IMR-90 (cell line): ENCODE data around the gene IQSEC1. TPM values are rescaled to one million over a fixed set of nuclear protein-coding genes. Genes with fewer than 3 reads are reported as not detected.

Source experiments
- ATAC-seq: fragments of 200-7000 bp; cut with Tn5 transposase; 2 replicates; pipeline ENCODE4 v1.9.1; 2020; ENCODE audit warnings: low read depth, mild to moderate bottlenecking, moderate library complexity
- BruUV-seq: library from RNA; stranded (reverse); fragments of 400-500 nt; replicated peaks from 2 replicates; lab custom pipeline; 2021; lab: Mats Ljungman, UMichigan
- CTCF ChIA-PET: fragments of 300-600 bp; formaldehyde crosslinking; extraction: SDS; loops from one replicate; lab custom pipeline; 2021; ENCODE audit warnings: antibody characterized with exemption; lab: Yijun Ruan, JAX
- POLR2A ChIA-PET: fragments of 300-600 bp; sonication (Branson Sonifier 250); formaldehyde crosslinking; loops from one replicate; lab custom pipeline; 2022; ENCODE audit warnings: antibody characterized with exemption; ENCODE audit not compliant: unreplicated experiment; lab: Charles Lee
- DNase-seq: peaks from one replicate; pipeline ENCODE4 v3.0.0; 2013
- H2AFZ ChIP-seq: replicated peaks from 2 replicates; pipeline ENCODE3; 2013; ENCODE audit warnings: low read length, mild to moderate bottlenecking; ENCODE audit not compliant: poor library complexity
- H2AK5ac ChIP-seq: 2 replicates; pipeline ENCODE4 v1.6.1; 2013; ENCODE audit warnings: low read depth, low read length, inconsistent platforms
- H2AK9ac ChIP-seq: replicated peaks from 2 replicates; pipeline ENCODE3; 2013; ENCODE audit warnings: mild to moderate bottlenecking, low read depth, low read length, moderate library complexity; ENCODE audit not compliant: poor library complexity
- H2BK120ac ChIP-seq: 2 replicates; pipeline ENCODE4 v1.6.1; 2013; ENCODE audit warnings: low read depth, low read length, inconsistent platforms
- H2BK15ac ChIP-seq: 3 replicates; pipeline ENCODE4 v1.6.1; 2013; ENCODE audit warnings: low read depth, low read length, inconsistent platforms
- H2BK20ac ChIP-seq: 2 replicates; pipeline ENCODE4 v1.6.1; 2013; ENCODE audit warnings: low read depth, mild to moderate bottlenecking, inconsistent platforms, low read length, moderate library complexity
- H2BK5ac ChIP-seq: 2 replicates; pipeline ENCODE4 v1.6.1; 2013; ENCODE audit warnings: mild to moderate bottlenecking, low read depth, low read length, inconsistent platforms; ENCODE audit not compliant: poor library complexity, severe bottlenecking
- H3K14ac ChIP-seq: replicated peaks from 2 replicates; pipeline ENCODE4 v1.6.1; 2013; ENCODE audit warnings: low read depth, low read length, inconsistent platforms
- H3K18ac ChIP-seq: 2 replicates; pipeline ENCODE4 v1.6.1; 2013; ENCODE audit warnings: low read depth, low read length, control low read depth
- H3K23ac ChIP-seq: 2 replicates; pipeline ENCODE4 v1.6.1; 2013; ENCODE audit warnings: low read depth, low read length, inconsistent platforms
- H3K27ac ChIP-seq: 2 replicates; pipeline ENCODE4 v1.5.1; 2013; ENCODE audit warnings: mild to moderate bottlenecking, control low read depth, low read length; ENCODE audit not compliant: insufficient read depth
- H3K27me3 ChIP-seq: 2 replicates; pipeline ENCODE4 v1.6.1; 2013; ENCODE audit warnings: low read length; ENCODE audit not compliant: control insufficient read depth, insufficient read depth
- H3K36me3 ChIP-seq: 2 replicates; pipeline ENCODE4 v1.6.1; 2013; ENCODE audit warnings: low read length, mixed read lengths; ENCODE audit not compliant: control insufficient read depth, insufficient read depth
- H3K4ac ChIP-seq: 2 replicates; pipeline ENCODE4 v1.6.1; 2013; ENCODE audit warnings: low read depth, low read length, inconsistent platforms
- H3K4me1 ChIP-seq: 2 replicates; pipeline ENCODE4 v1.6.1; 2013; ENCODE audit warnings: low read length, mixed read lengths; ENCODE audit not compliant: control insufficient read depth, insufficient read depth
- H3K4me2 ChIP-seq: 2 replicates; pipeline ENCODE4 v1.6.1; 2013; ENCODE audit warnings: low read depth, mild to moderate bottlenecking, control low read depth, low read length, moderate library complexity
- H3K4me3 ChIP-seq: 2 replicates; pipeline ENCODE4 v1.5.1; 2013; ENCODE audit warnings: low read depth, mild to moderate bottlenecking, control low read depth, low read length, moderate library complexity; ENCODE audit not compliant: insufficient read depth
- H3K56ac ChIP-seq: 2 replicates; pipeline ENCODE4 v1.6.1; 2013; ENCODE audit warnings: low read length, inconsistent platforms; ENCODE audit not compliant: insufficient read depth; ENCODE audit errors: extremely low read depth
- H3K79me1 ChIP-seq, 2 experiments: 2 replicates each; pipeline ENCODE4 v1.6.1; 2013; ENCODE audit warnings: low read length in 2 of 2, inconsistent platforms in 1 of 2, low read depth in 1 of 2
- H3K9ac ChIP-seq: 2 replicates; pipeline ENCODE4 v1.6.1; 2013; ENCODE audit warnings: low read depth, low read length, control low read depth
- H3K9me1 ChIP-seq: 2 replicates; pipeline ENCODE4 v1.6.1; 2013; ENCODE audit warnings: low read length, inconsistent platforms; ENCODE audit not compliant: insufficient read depth
- H3K9me3 ChIP-seq: 2 replicates; pipeline ENCODE4 v1.6.1; 2013; ENCODE audit warnings: low read length; ENCODE audit not compliant: control insufficient read depth, insufficient read depth
- H4K20me1 ChIP-seq: 2 replicates; pipeline ENCODE4 v1.6.1; 2013; ENCODE audit warnings: low read length, inconsistent platforms; ENCODE audit not compliant: insufficient read depth
- H4K5ac ChIP-seq: 2 replicates; pipeline ENCODE4 v1.6.1; 2013; ENCODE audit warnings: mild to moderate bottlenecking, low read depth, low read length, control low read depth
- H4K8ac ChIP-seq, 2 experiments: 2 replicates each; pipeline ENCODE4 v1.6.1; 2013; ENCODE audit warnings: low read depth in 2 of 2, low read length in 2 of 2, control low read depth in 1 of 2, inconsistent platforms in 1 of 2
- H4K91ac ChIP-seq: 2 replicates; pipeline ENCODE4 v1.6.1; 2013; ENCODE audit warnings: low read depth, low read length, inconsistent platforms; ENCODE audit not compliant: insufficient read depth
- CEBPB ChIP-seq: IDR thresholded peaks from 2 replicates; pipeline ENCODE4 v1.6.1; 2012; ENCODE audit warnings: low read depth, low read length, improper control_type of control experiment
- FOS ChIP-seq: fragments of 150-350 bp; IDR thresholded peaks from 2 replicates; pipeline ENCODE4 v1.6.1; 2016; ENCODE audit warnings: low read depth, low read length
- MXI1 ChIP-seq: IDR thresholded peaks from 2 replicates; pipeline ENCODE4 v1.6.1; 2012; ENCODE audit warnings: low read depth, mild to moderate bottlenecking, low read length, moderate library complexity, borderline replicate concordance
- RCOR1 ChIP-seq: IDR thresholded peaks from 2 replicates; pipeline ENCODE4 v1.6.1; 2012; ENCODE audit warnings: mild to moderate bottlenecking, low read length, improper control_type of control experiment; ENCODE audit not compliant: insufficient replicate concordance
- WGBS, 2 experiments: methylation state at CpG; one replicate each; pipeline versions ENCODE4 v1.1.5 to v1.1.7; 2013; ENCODE audit warnings: missing lambda C conversion rate in 2 of 2; ENCODE audit not compliant: insufficient read length in 1 of 2; ENCODE audit errors: extremely low coverage in 2 of 2; 5-methylcytosine and 5-hydroxymethylcytosine counted together
- dilution Hi-C: fragments of 300-500 bp; cut with HindIII; formaldehyde crosslinking; loops from one replicate; pipeline ENCODE4 v1.14.3; 2018; ENCODE audit warnings: low sequenced_read_pairs; ENCODE audit not compliant: unreplicated experiment
- in situ Hi-C: fragments of 300-500 bp; cut with MboI; formaldehyde crosslinking; loops from 3 replicates; pipeline ENCODE4 v1.14.3; 2019; ENCODE audit warnings: low sequenced_read_pairs, inconsistent platforms, mixed read lengths
- intact Hi-C: fragments of 100-400 bp; cut with micrococcal nuclease; formaldehyde crosslinking; loops from 2 replicates; pipeline ENCODE4 v1.10.0; 2022
- polyA plus RNA-seq, 3 experiments: library from polyadenylated mRNA; depleted of rRNA; stranded (reverse); fragments of >200 nt; gene quantifications; 2 replicates each; pipeline ENCODE4 v1.2.3, GENCODE V29; 2012; ENCODE audit warnings: low replicate concordance in 1 of 3
- total RNA-seq: library from RNA; depleted of rRNA; stranded (reverse); fragments of >200 nt; gene quantifications from 2 replicates; pipeline ENCODE4 v1.2.3, GENCODE V29; 2012
- TF ChIP-seq, protein P1 (sequence below): conservative IDR thresholded peaks from 2 replicates; pipeline ENCODE4 v1.5.1; 2012; ENCODE audit warnings: mild to moderate bottlenecking, low read depth, low read length, improper control_type of control experiment
- TF ChIP-seq, protein P2 (sequence below): fragments of 150-350 bp; IDR thresholded peaks from 2 replicates; pipeline ENCODE4 v1.6.1; 2016; ENCODE audit warnings: low read depth, mild to moderate bottlenecking, low read length, moderate library complexity, borderline replicate concordance

The IQSEC1 gene
- total and polyA plus RNA-seq, 2 of the 4 experiments (the other 2 are of a cell fraction): 5.9 to 11.9 TPM

DNA sequence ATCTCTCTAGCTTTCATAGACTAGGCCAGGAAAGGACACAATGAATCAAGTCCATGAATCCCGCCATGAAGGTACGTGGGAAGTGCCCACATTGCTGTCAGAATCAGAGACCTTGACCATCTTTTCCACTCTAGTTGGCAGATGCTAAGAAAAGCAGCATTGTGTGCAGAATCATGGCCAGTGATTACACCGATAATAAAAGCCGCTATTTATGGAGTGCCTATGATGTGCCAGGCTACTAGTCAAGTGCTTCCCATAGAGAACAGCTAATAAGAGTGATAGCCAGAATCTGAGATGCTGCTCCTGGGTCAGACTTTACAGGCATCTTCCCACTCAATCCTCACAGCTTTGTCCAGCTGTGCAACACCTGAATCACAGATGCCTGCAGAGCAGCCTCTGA is 218.7 kb downstream of the IQSEC1 start:
- H3K18ac ChIP-seq: no peak overlapping the region
- peaks cover 42% of the 10 kb centered on the region for H3K27me3 ChIP-seq
- no peak overlapping the region for H3K23ac ChIP-seq
- dilution Hi-C loops (no loop called here), in situ Hi-C loops (no loop called here), intact Hi-C loops (no loop called here)
- no peak overlapping the region for H2AK9ac ChIP-seq
- no peak overlapping the region for H4K8ac ChIP-seq
- H3K14ac ChIP-seq: no peak overlapping the region
- no peak overlapping the region for H2BK15ac ChIP-seq
- no peak overlapping the region for H2BK5ac ChIP-seq
- POLR2A ChIA-PET: no interaction called here
- H3K79me1 ChIP-seq: no peaks in the 10 kb centered on the region
- DNase-seq (no peak), ATAC-seq (no peak)
- no peak overlapping the region for H3K4me3 ChIP-seq
- 0 out of 2 replicates have a peak, but pooled peaks cover 3% of the 10 kb centered on the region for H4K20me1 ChIP-seq
- no peaks in the 10 kb centered on the region for H3K9me3 ChIP-seq
- H4K91ac ChIP-seq: no peak overlapping the region
- H3K9me1 ChIP-seq: no peaks in the 10 kb centered on the region
- H3K9ac ChIP-seq: no peak overlapping the region
- CTCF ChIA-PET: interaction anchor here (2.3 kb wide), 1 partner anchor 13 kb away, joined by 6 read pairs; the partner anchor contains the start of gene RPL32
- H3K56ac ChIP-seq: no peak overlapping the region
- H3K27ac ChIP-seq: no peak overlapping the region
- TF ChIP-seq RCOR1: no peak
- TF ChIP-seq FOS: no peak
- TF ChIP-seq, protein P1, sequence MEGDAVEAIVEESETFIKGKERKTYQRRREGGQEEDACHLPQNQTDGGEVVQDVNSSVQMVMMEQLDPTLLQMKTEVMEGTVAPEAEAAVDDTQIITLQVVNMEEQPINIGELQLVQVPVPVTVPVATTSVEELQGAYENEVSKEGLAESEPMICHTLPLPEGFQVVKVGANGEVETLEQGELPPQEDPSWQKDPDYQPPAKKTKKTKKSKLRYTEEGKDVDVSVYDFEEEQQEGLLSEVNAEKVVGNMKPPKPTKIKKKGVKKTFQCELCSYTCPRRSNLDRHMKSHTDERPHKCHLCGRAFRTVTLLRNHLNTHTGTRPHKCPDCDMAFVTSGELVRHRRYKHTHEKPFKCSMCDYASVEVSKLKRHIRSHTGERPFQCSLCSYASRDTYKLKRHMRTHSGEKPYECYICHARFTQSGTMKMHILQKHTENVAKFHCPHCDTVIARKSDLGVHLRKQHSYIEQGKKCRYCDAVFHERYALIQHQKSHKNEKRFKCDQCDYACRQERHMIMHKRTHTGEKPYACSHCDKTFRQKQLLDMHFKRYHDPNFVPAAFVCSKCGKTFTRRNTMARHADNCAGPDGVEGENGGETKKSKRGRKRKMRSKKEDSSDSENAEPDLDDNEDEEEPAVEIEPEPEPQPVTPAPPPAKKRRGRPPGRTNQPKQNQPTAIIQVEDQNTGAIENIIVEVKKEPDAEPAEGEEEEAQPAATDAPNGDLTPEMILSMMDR: no peak
- no peak for TF ChIP-seq MXI1
- TF ChIP-seq CEBPB: no peak
- TF ChIP-seq, protein P2, sequence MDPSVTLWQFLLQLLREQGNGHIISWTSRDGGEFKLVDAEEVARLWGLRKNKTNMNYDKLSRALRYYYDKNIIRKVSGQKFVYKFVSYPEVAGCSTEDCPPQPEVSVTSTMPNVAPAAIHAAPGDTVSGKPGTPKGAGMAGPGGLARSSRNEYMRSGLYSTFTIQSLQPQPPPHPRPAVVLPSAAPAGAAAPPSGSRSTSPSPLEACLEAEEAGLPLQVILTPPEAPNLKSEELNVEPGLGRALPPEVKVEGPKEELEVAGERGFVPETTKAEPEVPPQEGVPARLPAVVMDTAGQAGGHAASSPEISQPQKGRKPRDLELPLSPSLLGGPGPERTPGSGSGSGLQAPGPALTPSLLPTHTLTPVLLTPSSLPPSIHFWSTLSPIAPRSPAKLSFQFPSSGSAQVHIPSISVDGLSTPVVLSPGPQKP: no peak
- no peak overlapping the region for H4K5ac ChIP-seq
- H2BK120ac ChIP-seq: no peak overlapping the region
- H3K4ac ChIP-seq: no peak overlapping the region
- H3K4me1 ChIP-seq: peaks cover 4% of the 10 kb centered on the region; the same call in 1 of the 2 replicates
- no peak overlapping the region for H2AFZ ChIP-seq
- H3K4me2 ChIP-seq: no peak overlapping the region
- BruUV-seq: no TSS peak
- WGBS, 2 experiments: 80% methylated on average over 1 of the region's 4 CpGs; no CpG with 5 or more reads in 1 of the 2 experiments
- no peak overlapping the region for H2AK5ac ChIP-seq
- no peak overlapping the region for H2BK20ac ChIP-seq
- H3K36me3 ChIP-seq: no peaks in the 10 kb centered on the region
